Amygdala (tissue), 56 donors: ENCODE measurements around the gene FKBP1A.
"Not testable (repeated sequence)": the region's sequence is repeated elsewhere in the genome, so short reads cannot be mapped to it uniquely, and the experiment has no call there.

Experiments used
- DNase-seq, 56 donors: peaks; one replicate each; lab custom pipeline; 2025; lab: John Stamatoyannopoulos, UW

Gene FKBP1A

GRCh38 chr20:1417790-1418189 is 24.9 kb upstream of the FKBP1A start:
- no peak for DNase-seq

- DNase-seq = no peak
Observed at GRCh38 chr20:1417273-1417672, 24.4 kb upstream of the FKBP1A start.

DNA sequence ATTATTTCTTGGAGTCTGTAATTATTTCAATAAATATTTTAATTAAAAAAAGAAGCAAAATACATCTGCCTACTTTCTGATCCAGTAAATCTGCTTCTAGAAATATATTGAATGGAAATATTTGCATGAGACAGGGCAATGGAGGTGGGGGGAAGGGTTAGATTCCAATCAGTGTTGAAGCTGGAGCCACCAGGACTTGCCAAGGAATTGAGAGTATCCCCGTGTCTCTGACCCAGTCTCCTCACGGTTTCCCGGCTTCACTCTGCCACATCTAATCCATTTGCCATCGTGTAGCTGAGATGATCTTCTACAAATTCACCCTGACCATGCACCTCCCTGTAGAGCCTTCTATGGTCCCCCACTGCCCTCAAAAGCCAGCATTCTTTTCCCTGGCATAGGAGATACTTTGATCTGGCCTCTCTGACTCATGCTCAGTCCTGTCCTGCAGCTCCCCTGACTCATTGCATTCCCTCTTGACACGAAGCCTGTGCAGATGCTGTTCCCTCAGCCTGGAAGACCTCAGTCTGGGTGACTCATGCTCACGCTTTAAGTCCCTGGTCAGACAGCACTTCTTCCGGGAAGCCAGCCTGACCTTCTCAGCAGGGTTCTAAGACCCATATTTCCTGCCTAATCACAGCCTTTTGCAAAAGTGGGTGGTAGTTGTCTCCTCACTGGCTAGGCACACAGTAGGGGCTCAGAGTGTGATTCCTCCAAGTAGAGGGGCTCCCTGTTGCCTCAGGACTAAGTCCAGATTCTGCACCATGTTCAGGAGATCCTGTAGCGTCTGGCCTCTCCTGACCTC is 23.0 kb upstream of the FKBP1A start:
- DNase-seq = no peak

DNA sequence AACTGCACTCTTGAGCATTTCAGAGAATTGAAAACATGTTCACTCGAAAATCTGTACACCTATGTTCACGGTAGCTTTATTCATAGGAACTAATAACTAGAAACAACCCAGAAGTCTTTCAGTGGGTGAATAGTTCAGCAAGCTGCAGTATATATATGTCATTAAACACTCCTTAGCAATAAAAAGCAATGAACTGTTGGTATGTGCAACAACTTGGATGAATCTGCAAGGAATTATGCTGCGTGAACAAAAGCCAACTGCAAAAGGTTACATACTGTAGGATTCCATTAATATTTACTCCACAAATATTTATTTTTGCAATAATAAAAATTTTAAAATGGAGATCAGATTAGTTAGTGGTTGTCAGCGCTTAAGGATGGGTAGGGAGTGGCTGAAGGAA is 22.1 kb upstream of the FKBP1A start:
- no peak for DNase-seq

DNA sequence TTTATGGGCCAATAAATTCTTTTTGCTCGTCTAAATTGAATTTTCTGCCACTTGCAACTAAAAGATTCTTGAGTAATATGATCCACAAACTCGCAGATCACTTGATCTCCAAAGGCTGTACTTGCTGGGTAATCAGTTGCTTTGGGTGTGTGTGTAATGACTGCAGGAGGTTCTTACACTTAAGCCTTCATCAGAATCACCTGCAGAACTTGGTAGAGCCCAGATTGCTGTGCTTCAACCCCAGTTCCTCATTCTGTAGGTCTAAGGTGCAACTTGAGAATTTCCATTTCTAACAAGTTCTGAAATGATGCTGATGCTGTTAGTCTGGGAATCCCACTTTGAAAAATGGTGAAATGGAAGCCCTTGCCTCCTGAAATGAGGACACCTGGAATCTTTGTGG is 12.9 kb upstream of the FKBP1A start:
- DNase-seq = no peak

DNA sequence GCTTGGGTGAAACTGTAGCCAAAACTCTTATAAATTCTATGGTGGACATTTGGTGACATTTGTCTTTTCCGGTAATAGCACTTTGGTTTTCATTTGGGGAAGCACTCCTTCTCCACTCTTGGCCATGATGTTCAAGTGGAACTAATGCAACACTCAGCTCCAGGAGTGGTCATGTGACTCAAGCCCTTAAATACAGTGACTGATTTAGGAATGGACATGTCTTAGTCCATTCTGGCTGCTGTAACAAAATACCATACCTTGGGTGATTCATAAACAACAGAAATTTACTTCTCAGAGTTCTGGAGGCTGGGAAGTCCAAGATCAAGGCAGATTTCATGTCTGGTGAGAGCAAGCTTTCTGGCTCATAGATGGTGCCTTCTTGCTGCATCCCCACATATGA is 10.8 kb upstream of the FKBP1A start:
- no peak for DNase-seq

DNA sequence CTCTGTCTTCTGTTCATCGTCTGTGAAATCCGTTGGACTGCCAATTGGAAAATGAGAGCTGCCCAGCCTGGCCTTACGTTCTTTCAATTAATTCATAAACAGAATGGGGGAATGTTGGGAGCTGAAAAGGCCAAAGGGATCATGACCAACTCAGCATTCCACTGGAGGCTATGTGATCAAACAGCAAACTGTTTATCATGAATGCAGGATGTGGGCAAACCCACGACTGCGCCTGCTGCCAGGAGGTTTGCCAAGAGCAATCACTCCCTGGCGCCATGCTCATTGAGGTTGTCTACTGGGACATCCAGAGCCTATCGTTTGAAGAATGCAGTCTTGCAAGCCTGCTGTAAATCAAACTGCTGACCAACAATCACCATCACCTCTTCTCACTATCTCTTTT is 9.3 kb upstream of the FKBP1A start:
- no peak for DNase-seq

- DNase-seq = no peak
Observed at GRCh38 chr20:1401451-1401907, 8.6 kb upstream of the FKBP1A start.

DNA sequence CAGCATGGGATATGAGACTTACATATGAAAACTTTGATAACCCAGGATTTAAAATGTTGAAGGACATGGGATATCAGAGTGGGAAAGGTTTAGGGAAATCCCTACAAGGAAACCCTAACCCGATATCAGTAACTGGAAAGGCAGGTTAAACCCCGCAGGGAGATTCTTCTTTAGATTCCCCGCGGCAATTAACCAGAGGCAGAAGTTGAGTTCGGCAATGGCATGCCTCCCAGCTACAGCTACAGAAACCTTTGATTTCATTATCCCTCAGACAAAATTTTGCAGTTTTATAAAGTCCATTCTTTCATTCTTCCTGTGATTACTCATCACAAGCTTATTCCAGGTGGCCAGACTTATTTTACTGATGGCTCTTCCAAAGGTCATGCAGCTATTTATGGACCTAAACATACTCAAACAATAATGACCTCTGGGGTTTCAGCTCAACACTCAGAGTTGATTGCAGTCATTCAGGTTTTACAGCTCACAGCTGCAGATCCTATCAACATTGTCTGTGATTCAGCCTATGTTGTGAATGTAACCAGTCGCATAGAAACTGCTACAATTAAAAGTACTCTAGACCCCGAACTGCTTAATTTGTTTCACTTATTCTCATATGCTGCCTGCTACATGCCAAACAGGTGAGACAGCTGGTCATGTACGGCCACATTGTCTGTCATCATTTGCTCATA is 7.0 kb upstream of the FKBP1A start:
- DNase-seq = not testable (repeated sequence)

DNA sequence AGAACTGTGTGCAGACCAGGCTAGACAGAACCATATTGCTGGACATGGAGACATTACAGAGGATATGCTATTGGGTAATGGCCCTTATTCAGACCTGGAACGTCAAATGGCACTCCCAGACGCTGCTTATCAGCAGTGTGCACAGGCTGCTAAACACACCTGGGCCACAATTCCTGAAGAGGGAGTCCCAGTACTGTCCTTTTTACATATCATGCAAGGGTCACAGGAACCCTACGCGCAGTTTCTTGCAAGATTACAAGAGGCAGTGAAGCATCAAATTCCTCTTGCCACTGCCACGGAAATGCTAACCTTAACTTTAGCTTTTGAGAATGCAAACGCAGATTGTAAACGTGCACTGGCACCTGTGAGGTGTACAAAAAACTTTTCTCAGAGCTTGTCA is 5.3 kb upstream of the FKBP1A start:
- not testable (repeated sequence) for DNase-seq

- no peak for DNase-seq
Observed at GRCh38 chr20:1397710-1398109, 4.9 kb upstream of the FKBP1A start.

- no peak for DNase-seq
Observed at GRCh38 chr20:1396702-1397101, 3.8 kb upstream of the FKBP1A start.

DNA sequence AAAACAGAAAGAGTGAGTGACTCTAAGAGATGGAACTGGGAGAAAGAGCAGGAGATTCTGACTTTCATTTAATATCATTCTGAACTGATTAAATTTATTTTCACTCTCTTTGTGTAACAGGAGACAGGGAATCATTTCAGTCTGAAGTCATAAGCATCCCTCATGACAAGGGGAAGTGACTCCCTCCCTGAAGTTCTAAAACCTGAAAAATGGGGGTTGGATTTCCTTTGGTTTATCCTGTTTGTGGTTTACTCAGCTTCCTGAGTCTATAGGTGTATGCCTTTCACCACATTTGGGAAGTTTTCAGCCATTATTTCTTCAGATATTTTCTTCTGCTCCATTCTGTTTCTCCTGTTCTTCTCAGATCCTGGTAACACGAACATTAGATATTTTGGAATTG is 3.4 kb upstream of the FKBP1A start:
- no peak for DNase-seq

DNA sequence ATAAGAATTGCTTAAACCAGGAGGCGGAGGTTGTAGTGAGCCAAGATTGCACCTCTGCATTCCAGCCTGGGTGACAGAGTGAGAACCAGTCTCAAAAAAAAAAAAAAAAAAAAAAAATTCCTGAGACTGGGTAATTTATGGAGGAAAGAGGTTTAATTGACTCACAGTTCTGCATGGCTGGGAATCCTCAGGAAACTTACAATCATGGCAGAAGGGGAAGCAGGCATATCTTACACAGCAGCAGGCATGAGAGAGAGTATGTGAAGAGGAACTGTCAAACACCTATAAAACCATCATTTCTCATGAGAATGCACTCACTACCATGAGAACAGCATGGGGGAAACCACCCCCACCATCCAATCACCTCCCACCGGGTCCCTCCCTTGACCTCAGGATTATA is 1.8 kb upstream of the FKBP1A start:
- DNase-seq = no peak

DNA sequence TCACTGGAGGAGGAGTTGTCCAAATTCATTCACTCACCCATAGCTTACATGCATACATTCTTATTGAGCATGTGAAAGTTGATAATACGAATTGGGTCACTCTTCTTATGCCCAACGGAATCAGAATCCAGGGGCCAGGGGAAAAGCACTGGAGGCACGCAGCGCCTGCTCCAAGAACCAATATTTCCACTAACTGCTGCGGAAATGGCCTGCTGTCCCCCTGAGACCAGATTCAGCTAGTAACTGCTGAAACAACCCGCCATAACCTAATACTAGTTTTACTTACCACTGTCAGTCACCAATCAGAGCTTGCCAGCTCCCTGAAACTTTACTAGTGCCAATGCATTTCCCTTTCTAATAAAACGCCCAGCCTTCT is 641 bp upstream of the FKBP1A start:
- DNase-seq = no peak

- DNase-seq = no peak
Observed at GRCh38 chr20:1392443-1392692, 486 bp downstream of the FKBP1A start.

DNA sequence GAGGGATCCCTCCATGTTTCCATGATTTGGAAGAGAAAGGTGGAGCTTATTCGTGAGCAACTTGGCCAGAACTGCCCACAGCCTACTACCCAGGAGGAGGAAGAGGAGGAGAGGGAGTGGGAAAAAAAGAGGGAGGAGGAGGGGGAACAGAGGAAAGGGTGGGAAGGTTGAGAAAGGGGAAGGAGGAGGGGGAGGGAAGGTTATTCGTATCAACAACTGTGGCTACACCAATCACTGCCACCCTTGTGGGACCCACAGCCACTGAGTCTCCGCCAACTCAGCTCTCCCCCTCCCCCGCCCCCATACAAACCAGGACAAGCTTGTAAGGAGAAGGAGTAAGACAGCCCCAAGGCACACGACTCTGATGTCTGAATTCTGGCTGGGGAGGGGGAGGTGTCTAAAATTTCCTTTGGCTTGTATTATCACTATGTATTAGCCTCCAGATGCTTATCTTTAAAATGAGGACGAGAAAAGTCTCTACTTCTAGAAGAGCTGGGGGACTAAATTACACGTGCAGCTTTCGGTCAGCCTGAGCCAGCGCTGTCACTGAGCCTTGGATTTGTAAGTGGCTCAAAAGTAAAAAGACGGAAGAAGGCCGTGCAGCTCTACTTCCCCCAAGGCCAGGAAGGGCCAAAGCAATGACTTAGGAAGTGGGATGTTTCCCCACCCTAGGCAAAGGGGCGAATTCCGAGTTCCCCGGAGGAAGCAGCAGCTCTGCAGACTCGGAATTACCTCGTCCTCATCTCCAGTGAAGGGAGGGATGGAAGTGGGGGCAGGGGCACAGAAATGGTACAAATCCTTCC is 1.0 kb downstream of the FKBP1A start:
- DNase-seq = no peak

- no peak for DNase-seq
Observed at GRCh38 chr20:1390581-1391403, 2.1 kb downstream of the FKBP1A start.

DNA sequence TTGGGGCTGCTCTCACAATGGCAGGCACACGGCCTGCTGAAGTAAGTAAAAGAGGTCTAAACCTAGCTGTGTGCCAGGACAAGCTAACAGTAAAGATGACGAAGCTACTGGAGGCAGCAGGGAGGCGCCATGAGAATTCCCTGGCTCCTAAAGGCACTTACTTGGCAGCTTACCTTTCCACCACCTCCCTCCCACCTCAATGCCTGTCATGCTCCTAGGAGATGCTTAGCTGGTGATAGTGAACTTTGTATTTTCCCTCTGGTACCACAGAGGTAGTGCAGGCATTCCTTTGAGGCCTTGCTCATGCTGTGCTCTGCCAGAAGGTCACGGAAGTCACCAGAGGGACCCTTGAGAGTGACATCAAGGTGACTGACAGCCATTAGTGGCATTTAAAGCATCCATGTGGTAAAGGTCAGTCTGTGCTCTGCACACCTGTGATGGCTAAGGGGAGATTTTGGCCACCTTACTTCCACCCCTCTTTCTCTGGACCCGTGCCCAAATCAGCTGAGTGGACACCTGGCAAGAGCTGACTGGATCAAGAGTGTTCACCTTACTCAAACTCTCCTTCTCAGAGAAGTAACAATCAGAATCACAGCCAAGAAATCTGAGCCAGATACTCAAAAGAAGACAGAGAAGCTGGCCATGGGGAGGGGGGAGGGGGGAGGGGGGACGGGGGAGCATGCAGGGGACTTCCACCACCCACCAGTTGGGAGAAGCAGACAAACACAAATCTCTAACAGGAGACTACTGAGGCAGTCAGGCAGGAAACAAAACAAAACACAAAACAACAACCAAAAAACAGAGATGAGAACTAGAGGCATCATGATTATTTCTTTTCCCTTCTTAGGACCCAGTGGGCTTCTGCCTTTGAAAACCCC is 2.9 kb downstream of the FKBP1A start:
- DNase-seq = no peak
